HT1080 (cell line): Measurements from ENCODE around the gene OPN3. TPM values are rescaled to one million over a fixed set of nuclear protein-coding genes. Genes with fewer than 3 reads are reported as not detected.

Source experiments
- DNase-seq: peaks from one replicate; pipeline ENCODE4 v3.0.0-alpha.2; 2015; ENCODE audit warnings: low read depth
- total RNA-seq: library from RNA; depleted of rRNA; stranded (reverse); fragments of >200 nt; shearing (Covaris generic); gene quantifications from 2 replicates; pipeline ENCODE4 v1.2.3, GENCODE V29; 2014

Gene OPN3
- total RNA-seq, 1 experiment from 2014 or later, result 5.3 TPM

DNA sequence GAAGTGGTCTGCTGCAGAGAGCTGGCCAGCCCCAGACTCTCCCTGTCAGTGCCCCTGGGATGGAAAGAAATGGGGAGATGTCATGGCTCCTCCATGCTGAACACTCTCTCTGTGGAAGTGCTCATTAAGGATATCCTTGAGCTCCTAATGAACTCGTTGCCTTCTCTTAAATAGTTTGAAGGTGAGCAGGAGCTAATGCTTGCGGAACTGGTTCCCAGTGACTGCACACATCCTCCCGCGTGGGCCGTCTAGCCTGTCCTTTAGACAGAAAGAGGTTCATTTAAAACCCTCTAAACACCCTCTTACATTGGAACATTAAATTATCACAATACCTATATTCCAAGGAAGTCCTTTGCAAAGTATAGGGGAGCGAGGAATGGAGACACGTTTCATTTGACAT lies 6.0 kb upstream of the OPN3 start:
- no peak for DNase-seq

DNA sequence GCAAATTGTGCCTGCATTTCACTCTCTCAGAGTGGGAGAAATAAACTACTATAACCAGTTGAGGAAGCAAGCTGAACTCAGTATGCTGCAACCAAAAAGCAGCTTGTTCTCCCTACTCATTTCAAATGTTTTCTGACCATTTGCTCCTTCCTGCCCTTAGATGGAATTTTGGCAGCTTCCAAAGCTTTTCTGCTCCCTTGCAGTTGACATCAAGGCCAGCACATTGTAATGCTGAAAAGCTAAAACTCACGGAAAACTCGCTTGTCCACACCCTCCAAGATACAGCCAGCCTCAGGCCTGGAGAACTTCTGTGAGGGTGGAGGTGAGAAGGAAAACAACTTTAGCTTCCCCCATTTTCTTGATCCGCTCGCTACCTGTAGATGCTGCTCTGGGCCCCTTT lies 5.0 kb upstream of the OPN3 start:
- no peak for DNase-seq

DNA sequence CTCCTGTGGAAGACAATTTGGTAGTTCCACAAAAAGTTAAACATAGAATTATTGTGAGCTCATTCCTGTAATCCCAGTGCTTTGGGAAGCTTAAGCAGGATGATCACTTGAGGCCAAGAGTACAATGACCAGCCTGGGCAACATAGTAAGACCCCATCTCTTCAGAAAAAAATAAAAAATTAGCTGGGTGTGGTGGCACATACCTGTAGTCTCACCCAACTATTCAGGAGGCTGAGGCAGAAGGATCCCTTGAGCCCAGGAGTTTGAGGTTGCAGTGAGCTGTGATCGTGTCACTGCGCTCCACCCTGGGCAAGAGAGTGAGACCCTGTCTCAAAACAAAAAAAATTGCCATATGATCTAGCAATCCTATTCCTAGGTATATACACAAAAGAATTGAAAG lies 4.1 kb upstream of the OPN3 start:
- no peak for DNase-seq

DNA sequence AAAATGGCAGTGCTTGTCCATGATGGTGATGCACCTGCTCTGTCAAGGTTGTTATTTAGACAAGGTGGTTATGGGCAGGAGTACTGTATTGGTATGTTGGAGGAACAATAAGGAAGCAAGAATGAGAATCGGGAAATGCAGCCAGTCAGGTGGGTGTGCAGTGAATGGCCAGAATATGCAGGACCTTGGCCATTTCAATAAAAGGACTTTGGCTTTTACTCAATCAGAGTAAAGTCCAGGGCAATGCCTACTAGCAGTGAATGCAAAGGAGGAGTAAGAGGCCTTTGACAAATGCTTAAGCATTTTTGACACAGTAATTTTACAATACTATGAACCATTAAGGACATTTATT lies 2.4 kb upstream of the OPN3 start:
- no peak for DNase-seq

DNA sequence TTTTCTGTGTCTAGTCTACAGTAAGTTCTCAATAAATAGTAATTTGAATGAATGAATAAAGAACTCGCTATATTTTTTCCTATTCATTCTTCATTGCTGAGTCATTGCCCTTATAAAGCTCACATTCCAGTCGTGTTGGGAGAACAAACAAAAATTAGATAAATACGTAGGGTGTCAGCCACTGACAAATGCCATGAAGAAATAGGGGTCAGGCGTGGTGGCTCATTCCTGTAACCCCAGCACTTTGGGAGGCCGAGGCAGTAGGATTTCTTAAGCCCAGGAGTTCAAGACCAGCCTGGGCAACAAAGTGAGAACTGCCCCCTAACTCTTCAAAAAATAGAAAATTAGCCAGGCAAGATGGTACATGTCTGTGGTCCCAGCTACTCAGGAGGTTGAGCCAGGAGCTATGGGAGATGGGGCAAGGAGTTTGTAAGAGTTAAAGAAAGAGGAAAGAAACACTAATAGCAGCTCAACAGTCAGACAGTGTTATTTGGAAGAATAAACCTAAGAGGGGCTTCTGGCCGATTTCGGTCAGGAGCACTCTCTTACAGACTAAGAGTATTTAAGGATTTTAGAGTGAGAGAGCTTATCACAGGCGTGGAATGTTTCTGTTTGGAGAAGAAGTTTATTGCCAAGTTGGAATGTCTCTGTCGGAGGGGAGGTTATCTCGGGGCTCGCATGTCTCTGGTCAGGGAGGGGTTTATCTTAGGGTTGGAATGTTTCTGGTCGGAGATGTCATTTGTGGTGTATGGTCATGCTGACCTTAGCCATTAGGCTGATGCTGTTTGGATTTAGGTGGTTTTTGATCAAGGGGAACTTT lies 1.8 kb upstream of the OPN3 start:
- peak; percentile 73 for DNase-seq

GRCh38 chr1:241640867-241641622 lies 876 bp upstream of the OPN3 start:
- DNase-seq, result peak; percentile 11

DNA sequence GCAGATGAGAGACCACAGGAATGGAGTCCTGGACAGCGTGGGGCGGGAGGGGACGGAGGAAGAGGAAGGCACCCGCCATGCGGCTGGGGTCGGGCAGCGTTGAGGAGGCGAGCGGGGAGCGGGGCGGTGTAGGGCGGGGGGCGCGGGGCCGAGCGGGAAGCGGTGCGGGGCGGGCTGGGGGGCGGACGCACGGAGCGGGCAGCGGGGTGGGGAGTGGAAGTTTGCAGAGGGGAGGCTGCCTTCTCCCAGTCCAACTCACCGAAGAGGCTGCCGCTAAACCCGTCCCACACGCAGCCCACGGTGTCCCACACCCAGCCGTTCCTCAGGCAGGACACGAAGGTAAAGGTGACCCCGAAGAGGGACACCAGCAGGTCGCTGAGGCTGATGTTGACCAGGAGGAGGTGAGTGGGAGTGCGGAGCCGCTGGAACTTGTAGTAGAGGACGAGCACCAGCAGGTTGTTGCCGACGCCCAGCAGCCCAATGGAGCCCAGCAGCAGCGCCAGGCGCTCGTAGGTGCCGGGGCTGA lies 483 bp downstream of the OPN3 start:
- DNase-seq, result peak; percentile 48

DNA sequence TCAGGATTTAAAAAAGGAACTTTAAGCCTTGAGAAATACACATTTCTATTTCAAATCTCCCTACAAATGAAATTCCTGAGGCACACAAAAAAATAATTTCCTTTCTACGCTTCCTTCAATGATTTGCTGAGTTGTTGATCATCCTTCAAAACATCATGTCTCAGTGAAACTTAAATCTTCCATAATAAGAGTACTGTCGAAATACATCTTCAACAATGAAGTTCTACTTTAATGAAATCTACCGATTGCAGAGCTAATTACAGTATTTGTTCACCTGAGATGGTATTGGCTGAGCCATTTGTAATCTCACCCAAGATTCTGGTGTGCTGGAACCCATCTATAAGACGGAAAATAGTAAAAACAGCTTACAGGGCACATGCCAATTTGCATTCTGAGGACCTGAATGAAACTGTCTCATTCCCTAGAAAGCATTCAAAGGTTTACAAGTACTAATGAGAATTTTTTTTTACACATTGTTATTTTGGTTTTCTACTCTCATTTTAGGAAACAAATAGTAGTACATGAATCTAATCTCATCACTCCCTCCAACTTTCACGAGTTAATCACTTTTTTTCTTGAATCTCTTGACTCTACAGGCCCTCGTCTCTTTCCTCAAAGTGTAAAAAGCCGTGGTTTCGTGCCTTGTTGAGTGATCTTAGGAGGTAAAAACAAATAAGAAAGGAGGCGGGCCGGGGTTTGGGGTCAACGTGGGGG lies 1.1 kb downstream of the OPN3 start:
- DNase-seq, result no peak

DNA sequence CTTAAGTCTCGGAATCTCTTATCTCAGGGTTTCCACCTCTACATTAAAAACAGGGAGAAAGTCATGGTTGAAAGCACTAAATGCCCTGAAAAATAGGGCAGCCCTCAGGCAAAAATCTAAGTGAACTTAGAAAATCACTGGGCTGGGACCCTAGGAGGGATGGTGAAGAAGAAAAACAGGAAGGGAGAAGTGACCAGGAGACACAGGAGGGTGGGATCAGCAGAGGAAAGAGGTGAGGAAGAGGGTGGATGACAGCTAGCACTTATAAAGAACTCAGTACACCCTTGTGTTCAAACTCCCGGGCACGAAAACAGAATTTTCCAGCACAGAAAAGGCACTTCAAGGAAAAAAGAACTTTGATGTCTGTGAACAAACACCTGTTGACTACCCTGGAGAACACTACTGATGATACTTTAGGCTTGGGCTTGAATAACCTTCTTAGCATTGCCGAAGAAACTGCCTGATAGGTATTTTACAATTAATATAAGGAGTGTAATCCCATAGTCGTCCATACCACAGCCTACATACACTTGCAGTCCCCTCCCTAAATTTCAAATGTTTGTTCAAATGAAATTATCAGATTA lies 2.0 kb downstream of the OPN3 start:
- no peak for DNase-seq

GRCh38 chr1:241637604-241638003 lies 2.6 kb downstream of the OPN3 start:
- DNase-seq, result no peak

DNA sequence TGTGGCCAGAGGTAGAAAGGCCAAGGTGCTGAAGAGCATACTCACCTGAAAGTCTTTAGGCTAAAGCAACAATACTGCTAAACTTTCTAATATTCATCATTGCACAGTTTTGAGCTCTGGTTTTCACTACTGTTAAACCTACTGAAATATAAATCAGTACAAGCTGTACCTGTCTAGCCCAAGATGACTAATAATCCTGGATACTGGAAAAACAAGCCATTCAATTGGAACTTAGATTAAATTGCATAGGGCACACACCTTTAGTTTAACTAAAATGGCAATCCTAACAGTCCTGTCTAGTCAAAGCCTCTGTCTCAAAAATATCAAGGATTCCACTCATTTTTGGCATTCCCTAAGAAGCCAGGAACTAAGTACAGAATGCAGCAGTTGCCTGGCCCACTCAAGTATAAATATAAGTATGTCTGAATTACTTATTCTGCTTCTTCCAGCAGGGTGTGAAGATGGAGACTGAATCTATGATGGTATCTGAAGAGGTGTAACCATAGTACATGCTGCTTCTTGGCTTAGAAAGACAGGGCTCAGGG lies 3.1 kb downstream of the OPN3 start:
- no peak for DNase-seq

GRCh38 chr1:241636291-241636690 lies 3.9 kb downstream of the OPN3 start:
- no peak for DNase-seq

DNA sequence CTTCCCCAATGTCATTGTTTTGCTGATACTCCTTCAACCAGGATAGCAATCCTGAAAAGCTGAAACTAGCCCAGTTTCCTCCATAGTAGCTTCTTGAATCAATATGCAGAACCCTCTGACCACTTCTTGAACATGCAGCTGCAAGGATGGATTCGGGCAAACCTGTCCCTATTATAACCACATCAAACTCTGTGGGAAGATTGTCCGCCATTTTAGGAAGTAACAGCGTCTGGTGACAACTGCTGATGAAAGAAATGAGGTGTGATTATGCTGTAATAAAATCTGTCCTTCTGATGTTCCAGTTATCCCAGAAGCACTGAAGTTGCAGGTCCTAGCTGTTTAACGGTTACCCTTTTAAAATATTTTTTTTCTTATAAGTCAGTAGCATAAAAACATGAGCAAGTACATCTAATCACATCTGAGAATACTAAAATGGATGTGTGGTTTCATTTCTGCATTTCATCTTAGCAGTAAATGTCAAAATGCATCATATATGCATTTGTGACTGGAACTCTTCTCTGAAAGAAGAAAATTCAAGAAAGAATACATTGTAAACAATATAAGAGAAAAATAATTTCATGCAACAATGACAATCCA lies 4.5 kb downstream of the OPN3 start:
- no peak for DNase-seq

DNA sequence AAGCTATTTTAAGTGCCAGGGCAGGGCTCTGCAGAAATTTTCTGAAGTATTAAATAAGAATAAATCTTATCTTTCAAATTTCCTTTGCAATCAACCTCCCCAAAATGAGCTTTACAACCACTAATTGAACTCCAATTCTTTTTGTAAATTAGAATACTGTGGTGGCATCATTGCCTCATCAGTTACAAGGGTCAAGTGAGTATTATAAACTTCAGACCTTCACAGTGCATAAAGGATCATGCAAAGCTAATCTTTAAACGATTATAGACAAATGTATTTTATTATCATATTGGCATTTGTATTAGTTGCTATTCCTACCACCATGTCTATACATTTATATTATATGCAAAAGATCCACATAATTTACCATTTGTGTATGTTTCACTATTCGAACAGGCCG lies 7.2 kb downstream of the OPN3 start:
- DNase-seq, result no peak

DNA sequence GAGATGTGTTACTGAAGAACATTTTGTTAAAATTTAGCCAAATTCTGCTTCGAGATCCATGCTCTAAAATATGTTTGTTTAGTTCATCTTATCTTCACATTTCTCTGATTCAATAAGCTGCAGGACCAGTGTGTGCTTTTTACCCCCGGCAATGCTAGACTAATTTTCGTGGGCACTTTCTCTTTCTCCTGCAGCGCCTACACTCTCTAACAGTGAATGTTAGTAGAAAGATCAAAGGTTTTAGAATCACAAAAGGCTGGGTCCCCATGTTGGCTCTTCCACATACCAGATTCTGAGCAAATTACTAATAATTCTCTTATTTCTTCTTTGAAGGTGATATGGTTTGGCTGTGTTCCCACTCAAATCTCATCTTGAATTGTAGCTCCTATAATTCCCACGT lies 8.5 kb downstream of the OPN3 start:
- no peak for DNase-seq

- DNase-seq, result no peak
Measured at GRCh38 chr1:241630899-241631298, 9.3 kb downstream of the OPN3 start.

DNA sequence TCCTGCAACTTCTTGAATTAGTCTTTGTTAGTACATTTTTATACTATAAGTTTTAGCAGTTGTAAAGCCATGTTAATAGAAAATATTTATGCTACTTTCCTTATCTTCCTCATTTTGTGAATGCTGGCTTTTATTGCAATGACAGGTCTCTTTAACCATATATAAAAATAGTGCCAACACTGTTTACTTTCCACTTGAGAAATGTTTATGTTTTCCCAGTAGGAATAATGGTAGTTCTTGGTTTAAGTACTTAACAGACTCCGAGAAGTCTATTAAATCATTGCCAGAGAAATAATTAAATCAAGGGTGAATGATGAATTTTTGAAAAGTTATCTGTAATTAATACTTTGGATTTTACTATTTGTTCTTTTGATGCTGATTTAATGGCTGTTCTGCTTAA lies 9.7 kb downstream of the OPN3 start:
- no peak for DNase-seq

DNA sequence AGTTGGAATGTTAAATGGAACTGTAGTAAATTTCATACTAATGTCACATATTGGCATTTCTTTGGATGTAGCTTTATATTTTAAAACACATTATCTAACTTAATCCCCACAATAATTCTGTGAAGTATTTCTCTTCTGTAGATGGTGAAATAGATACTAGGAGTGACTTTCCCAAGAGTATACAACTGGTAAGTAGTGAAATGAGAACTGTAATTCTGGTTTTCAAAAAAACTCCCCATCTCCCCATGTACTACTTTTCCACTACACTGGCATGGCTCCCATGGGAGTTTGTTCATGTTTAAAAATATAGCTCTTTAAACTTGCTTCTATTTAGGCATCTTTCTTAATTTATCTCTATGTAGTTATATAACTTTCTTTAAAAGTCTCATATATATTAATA lies 10.2 kb downstream of the OPN3 start:
- DNase-seq, result no peak

DNA sequence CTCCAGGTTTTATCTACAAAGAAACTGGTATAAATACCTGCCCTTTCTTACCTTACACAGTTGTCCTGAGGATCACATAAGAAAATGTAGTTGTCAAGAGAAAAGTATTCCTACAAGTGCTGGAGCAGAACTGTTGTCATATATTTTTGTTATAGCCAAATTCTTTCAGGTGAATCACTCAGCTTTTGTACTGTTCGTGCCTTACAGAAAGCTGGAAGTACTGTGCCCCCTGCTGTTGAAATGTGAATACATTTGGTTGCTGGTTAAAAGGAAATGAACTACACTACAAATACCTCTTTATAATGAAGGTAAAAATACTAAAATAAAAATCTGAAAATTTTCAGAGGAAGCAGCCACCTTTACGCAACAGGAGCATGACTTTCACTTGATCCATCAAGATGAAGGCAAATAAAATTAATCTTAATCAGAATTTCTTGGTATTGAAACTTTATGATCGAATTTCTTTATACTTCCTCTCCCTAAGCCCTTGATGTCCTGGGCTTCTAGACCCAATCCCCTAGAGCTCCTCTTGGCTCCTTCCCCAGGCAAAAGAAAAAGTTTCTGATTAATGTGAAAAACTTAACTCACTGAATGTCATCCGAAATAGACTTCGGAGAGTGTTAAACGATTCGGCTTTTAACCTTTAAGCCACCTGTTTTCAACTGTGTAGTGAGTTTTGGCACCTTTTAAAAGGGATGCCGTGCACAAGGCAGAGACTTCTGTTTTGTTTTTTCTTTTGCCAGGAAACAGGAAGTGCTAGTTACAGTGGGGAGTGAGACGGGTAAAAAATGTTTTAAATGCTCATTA lies 12.5 kb downstream of the OPN3 start:
- DNase-seq, result peak; percentile 66

- no peak for DNase-seq
Measured at GRCh38 chr1:241624935-241625334, 15.2 kb downstream of the OPN3 start.
